HG02623 (cell line): ENCODE data around the gene KCND2.
"Not testable (repeated sequence)": the region's sequence is repeated elsewhere in the genome, so short reads cannot be mapped to it uniquely, and the experiment has no call there.

Source experiments
- ATAC-seq: cut with Tn5 transposase; IDR thresholded peaks from one replicate; pipeline ENCODE4 v1.9.1; 2021; ENCODE audit warnings: moderate library complexity; ENCODE audit not compliant: unreplicated experiment

Gene KCND2

DNA sequence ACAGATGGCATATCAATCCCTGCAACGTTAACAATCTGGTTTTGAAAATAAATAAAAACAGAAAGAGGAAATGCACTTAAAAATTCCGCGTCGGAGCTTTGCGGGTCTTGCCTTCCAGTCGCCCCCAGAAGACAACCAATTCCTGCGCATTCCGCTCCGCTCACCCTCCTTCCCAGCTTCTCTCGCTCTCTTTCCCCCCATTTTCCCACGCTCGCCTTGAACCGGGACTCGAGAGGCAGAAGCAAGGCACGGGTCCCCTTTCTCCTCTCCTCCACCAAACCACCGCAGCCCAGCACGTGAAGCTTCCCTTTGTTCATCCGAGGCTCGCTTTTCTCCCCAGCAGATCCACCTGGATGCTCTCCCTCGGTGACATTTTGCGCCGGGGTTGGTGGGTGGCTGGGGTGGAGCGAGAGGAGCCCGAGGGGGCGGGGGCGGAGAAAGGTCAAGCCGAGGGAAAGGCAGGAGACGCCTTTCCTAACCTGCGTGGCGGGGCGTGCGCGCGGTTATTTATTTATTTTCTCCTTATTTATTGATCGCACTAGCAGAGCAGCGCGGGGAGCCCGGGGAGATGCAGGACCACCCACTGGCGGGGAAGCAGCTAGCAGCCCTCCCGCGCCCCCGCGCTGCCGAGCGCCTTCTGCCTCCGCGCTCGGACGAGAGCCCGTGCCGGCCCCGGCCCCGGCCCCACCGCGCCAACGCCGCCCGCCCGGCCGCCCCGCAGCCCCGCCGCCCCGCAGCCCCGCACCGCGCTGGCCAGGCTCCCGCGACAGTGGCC is at the start of gene KCND2:
KCND2 (plus strand) TSS at position 475 of the 775 bp plus-strand sequence.
- ATAC-seq, result peak; percentile 28

DNA sequence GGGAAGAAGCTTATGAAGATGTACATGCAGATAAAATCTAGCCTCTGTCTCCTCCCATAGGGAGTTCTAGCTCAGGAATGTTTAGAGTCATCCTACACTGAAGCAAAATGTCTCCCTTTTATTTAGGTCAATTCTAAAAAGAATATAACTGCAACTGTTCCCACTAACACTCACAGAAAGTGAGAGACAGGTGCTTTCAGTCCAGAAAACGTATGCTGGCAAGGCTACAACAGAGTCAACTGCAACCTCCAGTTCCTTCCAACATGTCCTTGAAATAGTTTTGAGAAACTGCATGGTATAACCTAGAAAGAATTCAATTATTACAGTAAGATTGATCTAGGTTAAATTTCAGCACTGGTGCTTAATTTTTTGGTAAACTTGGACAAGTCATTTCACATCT is 46.8 kb upstream of the KCND2 start:
- ATAC-seq, result no peak

DNA sequence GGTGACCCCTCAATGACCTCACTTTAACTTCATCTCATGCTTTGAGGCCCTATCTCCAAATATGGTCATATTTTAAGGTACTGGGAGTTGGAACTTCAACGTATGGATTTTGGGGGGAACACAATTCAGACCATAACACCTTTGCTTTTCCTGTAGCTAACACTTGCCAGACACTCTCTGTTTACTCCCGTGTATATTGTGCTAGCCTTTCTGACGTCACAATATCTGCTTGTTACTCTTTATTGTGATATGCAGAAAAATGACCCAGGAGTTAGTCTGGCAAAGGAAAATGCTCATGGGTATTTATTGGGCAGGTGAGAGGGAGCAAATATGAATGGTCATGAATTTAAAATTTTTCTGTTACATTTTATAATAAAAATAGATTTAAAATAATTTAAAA is 45.7 kb upstream of the KCND2 start:
- ATAC-seq, result no peak

DNA sequence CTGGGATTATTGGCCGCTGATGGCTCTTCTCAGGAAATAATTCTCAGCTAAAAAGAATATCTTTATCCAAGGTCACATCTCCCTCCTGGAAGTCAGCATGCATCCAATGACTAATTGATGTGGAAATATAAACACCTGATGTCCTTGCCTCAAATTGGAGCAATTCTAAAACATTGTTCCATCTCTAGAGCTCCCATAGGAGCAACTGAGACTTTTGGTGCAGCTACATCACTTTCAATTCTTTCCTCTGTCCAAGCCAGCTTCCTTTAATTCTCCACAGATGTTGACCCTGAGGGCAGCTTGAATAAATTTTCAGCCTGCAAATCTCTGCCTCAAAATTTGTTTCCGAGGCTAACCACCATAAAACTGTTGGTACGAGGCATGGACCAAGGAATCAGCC is 43.9 kb upstream of the KCND2 start:
- no peak for ATAC-seq

DNA sequence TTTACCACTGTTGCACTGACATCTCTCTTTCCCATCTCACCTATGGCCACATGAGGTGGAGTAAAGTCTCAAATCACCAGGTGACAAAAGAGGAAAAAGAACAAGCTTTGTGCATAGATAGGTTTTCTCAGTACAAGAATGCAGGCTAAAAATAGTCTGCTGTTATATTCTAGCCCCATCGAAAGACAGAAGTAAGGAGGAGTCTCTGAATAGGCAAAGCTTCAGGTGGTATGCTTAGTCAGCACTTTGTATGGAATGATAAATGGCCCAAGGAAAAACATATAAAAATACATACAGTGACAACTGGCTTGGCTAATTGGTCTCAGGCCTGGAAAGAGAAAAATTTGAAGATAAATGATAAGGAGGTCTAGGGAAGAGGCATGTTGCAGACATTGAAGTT is 39.6 kb upstream of the KCND2 start:
- ATAC-seq, result no peak

DNA sequence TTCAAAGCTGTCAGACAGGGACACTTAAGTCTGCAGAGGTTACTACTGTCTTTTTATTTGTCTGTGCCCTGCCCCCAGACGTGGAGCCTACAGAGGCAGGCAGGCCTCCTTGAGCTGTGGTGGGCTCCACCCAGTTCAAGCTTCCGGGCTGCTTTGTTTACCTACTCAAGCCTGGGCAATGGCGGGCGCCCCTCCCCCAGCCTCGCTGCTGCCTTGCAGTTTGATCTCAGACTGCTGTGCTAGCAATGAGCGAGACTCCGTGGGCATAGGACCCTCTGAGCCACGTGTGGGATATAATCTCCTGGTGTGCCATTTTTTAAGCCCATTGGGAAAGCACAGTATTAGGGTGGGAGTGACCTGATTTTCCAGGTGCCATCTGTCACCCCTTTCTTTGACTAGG is 32.6 kb upstream of the KCND2 start:
- not testable (repeated sequence) for ATAC-seq

DNA sequence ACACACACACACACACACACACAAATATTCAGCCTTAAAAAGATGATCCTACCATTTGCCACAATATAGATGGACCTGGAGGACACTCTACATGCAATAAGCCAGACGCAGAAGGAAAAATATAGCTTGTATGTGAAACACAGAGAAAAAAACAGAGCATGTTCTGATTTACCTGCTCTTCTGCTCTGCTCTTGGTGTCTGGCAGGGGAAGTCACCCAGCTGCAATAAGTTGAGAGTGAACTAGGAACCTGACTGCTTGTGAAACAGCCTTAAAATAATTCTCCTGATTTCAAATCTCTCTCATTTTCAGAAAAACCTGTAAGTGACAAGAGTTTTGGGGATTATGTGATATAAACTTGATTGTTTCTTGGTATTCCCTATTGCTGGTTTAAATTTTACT is 31.0 kb upstream of the KCND2 start:
- ATAC-seq, result no peak

DNA sequence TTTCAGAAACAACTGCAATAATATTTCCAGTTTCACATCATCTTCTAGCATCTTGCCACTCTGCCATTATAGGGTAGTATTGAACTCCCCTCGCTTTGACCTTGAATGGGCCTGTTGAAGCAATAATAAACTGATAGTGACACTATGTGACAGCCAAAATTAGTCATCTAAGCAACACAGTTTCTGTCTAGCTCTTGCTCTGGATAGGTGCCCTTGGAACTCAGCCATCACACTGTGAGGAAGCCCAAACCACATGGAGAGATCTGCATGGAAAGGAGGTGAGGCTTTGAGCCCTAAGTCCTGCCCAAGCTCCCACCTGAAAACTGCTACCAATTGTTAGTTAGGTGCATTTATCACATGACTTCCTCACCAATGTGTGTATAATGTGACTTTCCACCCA is 18.1 kb upstream of the KCND2 start:
- ATAC-seq, result no peak

DNA sequence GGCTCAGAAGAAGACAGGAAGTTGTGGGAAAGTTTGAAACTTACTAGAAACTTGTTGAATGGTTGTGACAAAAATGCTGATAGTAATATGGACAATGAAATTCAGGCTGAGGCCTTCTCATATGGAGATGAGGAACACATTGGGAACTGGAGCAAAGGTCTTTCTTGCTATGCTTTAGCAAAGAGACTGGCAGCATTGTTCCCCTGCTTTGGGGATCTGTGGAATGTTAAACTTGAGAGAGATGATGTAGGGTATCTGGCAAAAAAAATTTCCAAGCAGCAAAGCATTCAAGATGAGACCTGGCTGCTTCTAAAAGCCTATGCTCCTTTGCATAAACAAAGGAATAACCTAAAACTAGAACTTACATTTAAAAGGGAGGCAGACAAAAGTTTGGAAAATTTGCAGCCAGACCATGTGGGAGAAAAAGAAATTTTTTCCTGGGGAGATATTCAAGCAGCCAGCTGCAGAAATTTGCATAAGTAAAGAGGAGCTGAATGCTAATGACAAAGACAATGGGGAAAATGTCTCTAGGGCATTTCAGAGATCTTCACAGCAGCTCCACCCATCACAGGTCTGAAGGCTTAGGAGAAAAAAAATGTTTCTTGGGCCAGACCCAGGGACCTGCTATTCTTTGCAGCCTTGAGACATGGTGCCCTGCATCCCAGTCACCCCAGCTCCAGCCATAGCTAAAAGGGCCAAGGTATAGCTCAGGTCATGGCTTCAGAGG is 16.5 kb upstream of the KCND2 start:
- no peak for ATAC-seq

DNA sequence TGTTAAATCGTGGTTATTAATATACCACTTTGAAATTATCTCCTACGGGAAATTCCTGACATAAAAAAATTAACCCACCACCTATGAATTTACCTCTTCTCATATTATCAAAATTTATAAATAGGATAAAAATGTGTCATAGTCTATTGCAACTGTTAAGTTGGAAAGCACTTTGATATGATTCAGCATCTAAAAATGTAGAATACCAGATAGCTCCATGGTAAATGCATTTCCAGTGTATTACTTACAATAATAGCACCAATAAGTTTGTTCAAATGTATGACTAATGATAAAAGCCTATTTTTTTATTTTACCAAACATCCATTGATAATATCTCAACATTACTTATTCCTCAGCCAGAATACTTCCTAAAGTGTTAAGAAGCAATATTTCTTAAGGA is 13.6 kb upstream of the KCND2 start:
- ATAC-seq, result no peak

DNA sequence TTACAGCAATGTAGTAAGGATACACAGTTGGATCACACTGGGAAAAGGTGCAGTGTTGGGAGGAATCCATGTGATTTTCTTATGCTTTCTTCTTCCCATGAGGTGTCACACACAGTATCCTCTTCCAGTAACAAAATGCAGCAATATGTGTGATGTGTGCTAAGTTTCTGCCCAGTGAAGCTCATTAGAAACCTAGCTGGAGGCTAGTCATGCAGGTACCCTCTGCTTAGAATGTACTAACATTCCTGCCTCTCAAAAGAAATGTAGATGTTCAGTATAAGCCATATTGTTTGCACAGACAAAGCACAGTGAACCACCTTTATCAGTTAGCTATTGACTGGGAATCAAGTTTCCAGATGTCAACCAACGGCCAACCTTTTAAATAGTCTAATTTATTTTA is 12.9 kb upstream of the KCND2 start:
- ATAC-seq, result no peak

DNA sequence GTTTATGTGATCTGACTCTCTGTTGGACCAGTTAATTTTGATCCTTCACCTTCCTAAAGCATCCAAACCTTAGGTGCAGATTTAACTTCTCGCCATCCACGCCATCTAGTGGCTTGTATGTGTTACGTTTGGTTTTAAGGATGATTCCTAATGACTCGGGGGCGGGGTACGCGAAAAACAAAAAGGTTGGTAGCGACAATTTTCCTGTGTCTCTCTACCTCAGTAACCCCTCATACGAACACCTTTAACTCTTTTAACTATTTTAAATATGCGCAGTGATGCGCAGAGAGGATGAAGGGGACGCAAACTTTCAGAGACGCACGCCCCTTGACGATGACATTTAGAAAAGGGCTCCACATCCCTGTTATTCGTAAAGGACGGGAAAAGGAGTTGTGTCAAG is 714 bp upstream of the KCND2 start:
- peak; percentile 44 for ATAC-seq

DNA sequence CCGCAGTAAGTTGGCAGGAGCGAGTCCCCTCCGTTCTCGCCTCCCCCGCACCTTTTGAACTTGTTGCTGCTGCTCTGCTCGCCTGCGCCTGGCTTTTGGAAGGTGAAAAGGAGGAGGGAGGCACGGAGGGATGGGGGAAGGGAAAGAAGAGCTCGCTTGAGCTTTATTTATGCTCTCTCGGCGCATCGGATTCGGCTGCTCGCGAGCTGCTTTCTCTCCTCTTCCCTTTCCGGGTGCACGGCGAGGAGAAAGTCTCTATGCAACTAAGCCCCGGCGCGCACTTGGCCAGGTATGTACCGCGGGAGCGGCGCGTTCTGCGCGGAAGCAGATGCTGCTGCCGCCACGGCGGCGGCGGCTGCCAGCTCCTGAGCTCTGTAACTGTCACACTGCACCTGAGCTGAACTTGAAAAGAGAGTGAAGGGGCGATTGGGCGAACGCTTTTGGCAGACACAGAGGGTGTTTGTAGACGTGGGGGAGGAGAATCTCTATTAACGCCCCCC is 551 bp downstream of the KCND2 start:
- peak; percentile 65 for ATAC-seq

DNA sequence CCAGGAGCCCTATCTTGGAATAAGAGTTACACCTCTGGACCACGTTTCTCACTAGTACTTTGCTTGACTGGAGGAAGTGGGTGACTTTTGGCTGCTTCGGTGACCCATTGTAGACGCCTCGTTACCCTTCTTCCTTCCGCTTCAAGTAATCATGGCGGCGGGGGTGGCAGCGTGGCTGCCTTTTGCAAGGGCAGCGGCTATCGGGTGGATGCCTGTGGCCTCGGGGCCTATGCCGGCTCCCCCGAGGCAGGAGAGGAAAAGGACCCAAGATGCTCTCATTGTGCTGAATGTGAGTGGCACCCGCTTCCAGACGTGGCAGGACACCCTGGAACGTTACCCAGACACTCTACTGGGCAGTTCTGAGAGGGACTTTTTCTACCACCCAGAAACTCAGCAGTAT is 1.5 kb downstream of the KCND2 start:
- no peak for ATAC-seq

DNA sequence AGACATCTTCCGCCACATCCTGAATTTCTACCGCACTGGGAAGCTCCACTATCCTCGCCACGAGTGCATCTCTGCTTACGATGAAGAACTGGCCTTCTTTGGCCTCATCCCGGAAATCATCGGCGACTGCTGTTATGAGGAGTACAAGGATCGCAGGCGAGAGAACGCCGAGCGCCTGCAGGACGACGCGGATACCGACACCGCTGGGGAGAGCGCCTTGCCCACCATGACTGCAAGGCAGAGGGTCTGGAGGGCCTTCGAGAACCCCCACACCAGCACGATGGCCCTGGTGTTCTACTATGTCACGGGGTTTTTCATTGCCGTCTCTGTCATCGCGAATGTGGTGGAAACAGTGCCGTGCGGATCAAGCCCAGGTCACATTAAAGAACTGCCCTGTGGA is 1.9 kb downstream of the KCND2 start:
- ATAC-seq, result no peak

DNA sequence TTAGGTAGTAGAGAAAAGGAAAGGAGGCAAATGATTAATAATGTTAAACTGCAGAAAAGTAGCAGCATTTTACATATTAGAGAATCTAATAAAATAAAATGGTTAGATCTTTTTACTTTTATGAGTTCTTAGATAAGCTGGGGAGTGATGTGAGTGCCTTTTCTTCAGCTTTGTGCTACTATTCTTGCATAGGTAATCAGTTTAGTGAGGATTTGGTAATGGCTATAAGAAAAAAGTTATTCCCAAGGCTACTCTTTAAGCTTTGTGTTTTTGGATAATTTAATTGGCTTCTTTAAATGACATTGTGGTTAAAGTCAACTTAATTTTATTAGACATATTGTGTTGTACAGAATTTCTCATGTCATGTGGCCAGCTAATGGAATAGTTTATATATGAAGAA is 3.7 kb downstream of the KCND2 start:
- no peak for ATAC-seq

DNA sequence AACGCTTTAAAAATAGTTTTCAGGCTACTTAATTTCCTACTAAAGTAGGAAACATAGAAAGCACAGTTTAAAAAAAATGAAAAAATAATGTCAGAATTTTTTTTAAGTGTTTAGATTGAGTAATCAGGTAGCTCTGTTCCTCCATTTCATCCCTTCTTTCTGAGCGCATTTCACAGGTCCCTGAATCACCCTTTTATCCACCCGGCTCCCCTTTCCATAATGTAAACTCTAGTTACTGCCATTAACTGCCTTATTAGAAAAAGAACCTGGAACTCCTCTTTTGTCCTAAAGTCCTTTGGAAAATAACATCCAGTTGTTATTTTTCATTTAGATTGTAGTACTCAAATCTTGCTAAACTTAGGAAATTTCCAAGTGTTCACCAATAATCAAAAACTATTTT is 5.8 kb downstream of the KCND2 start:
- ATAC-seq, result no peak

DNA sequence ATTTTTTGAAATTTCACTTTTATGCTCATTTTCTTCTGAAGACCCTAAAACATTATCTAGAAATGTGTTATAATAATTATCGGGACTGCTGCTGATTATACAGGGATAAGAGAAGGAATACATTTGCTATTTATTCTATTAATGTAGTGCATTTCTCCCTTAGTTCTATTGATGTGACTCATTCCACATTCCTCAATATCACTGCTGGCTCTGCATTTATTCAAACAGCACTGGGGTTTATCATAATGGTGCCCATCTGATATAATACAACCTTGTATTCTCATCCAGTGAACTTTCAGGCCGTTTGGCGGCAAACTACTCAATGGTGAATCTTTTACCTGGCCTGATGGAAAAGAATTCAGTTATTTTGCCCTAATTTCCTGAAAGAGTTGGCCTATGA is 7.8 kb downstream of the KCND2 start:
- ATAC-seq, result no peak

DNA sequence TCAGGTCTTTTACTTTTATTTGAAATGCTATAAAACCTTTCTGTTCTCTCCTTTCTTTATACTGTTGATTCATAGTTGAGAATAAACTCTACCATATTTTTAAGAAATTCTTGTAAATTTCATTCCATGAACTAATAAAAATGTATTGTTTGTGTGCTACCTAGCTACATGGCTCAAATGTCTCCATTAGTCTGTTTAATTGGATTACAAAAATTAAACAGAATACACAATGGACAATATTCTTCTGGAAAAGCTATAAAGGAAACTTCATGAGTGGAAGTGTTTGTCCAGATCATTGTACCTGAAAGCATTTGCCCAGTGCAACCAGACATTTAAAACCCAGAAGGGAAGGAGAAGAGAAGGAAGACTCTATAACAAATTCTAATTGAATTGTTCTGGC is 20.1 kb downstream of the KCND2 start:
- ATAC-seq, result no peak

DNA sequence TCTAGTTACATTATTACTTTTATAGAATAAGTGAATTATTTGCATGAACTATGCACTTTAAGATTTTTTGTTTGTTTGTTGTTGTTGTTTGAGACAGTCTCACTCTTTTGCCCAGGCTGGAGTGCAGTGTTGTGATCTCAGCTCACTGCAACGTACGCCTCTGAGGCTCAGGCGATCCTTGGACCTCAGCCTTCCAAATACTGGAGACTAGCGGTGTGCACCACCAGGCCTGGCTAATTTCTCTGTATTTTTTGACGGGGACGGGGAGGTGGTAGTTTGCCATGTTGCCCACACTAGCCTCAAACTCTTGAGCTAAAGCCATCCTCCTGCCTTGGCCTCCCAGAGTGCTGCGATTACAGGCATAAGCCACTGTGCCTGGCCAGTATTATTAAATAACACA is 29.2 kb downstream of the KCND2 start:
- ATAC-seq, result no peak

DNA sequence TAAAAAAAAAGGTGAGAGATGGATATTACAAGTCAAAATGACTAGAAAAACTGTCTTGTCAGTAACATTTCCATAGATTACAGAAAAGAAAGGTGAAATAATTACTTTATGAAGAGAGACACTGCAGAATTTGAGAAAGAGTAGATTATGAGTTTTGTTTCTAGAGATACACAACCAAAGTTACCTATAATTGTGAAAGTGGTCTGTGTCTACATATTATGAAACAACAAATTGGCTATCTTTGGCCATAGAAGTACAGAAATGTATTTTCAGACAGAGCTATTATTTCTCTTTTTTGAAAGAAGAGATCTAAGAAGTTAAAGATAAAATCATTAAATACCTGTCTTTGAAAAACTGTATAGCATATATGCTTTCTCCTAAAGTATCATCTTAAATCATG is 30.1 kb downstream of the KCND2 start:
- ATAC-seq, result no peak

DNA sequence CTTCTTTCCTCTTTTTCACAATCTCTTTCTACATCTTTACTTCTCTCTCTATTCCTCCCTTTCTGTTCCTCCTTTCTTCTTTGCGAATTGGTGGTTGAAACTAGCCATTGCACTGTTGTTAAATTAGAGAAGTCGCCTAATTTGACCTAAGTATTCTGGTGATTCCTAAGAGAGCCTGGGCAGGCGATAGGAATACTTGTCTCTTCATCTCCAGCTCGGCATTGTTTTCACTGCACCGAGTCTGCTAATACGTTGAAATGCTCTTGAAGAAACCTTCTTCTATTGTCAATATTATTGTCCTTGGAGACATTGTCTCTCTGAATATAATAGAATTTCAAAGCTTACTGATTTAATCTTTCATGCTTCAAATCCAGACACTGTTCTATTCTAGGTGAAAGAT is 31.7 kb downstream of the KCND2 start:
- ATAC-seq, result no peak
